SU-DHL-6 (cell line): Measurements from ENCODE around the gene DUS4L.

ENCODE experiments used
- CTCF ChIP-seq: fragments of 200-600 bp; sonication (generic); IDR thresholded peaks from one replicate; pipeline ENCODE4 v1.5.1; 2017; ENCODE audit warnings: antibody characterized with exemption, mild to moderate bottlenecking, low read length, moderate library complexity; ENCODE audit not compliant: insufficient read depth, poor library complexity, severe bottlenecking
- EZH2phosphoT487 ChIP-seq: fragments of 200-600 bp; sonication (generic), shearing (Covaris generic); conservative IDR thresholded peaks from 2 replicates; pipeline ENCODE4 v1.6.1; 2018; ENCODE audit warnings: mild to moderate bottlenecking, antibody characterized with exemption, low read length, moderate library complexity, mixed read lengths

DNA sequence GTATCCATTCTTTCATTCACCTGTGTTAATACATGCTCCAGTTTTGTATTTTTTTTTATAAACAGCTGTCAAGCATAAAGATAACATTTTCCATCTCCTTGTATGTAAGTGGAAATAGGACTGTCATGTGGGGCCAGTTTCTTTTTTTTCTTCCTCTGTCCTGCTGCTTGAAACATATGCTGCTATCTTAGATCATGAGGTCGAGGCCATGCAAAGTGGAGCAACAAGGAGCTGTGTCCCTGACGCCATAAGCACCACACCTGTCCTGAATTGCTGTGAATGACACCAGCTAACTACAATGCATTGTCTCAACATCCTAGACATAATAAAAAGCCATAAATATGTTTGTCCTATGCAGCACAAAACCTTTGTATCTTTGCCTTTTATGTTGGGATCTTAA, 59.1 kb downstream of the DUS4L start:
- TF ChIP-seq CTCF, result no peak
- TF ChIP-seq EZH2phosphoT487, result no peak
